Peyer's patch (tissue), 4 donors: Measurements from ENCODE around the gene POLK.
"Not testable (repeated sequence)": the region's sequence is repeated elsewhere in the genome, so short reads cannot be mapped to it uniquely, and the experiment has no call there.

Experiments used
- POLR2A ChIP-seq, 2 donors: fragments of 450-650 bp; IDR thresholded peaks; one replicate each; pipeline ENCODE4 v1.5.1; 2017; ENCODE audit warnings: antibody characterized with exemption in 2 of 2, mild to moderate bottlenecking in 2 of 2, moderate library complexity in 2 of 2
- TF ChIP-seq, protein P1 (sequence below), 6 experiments: fragments of 450-650 bp in 4 of 6; fragments of 200-600 bp in 2 of 6; sonication (generic) in 1 of 6; IDR thresholded peaks; one replicate each; pipeline ENCODE4 v1.5.1; 2017 to 2019; ENCODE audit warnings: antibody characterized with exemption in 6 of 6, mild to moderate bottlenecking in 3 of 6, moderate library complexity in 1 of 6

DNA sequence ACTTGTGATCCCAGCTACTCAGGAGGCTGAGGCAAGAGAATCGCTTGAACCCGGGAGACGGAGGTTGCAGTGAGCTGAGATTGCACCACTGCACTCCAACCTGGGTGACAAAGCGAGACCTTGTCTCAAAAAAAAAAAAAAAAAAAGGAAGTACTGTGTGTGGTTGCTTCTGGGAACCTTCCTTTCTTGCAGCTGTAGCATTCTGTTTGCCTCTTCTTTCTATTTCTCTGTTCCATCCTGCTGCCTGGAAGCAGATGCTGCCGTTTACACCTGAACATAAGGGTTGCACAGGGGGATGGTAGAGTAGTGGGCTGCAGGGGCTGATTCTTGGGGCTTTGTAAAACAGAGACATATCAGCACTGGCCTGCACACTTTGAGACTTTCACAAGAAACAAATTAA, 95.7 kb downstream of the POLK start:
- TF ChIP-seq, protein P1, sequence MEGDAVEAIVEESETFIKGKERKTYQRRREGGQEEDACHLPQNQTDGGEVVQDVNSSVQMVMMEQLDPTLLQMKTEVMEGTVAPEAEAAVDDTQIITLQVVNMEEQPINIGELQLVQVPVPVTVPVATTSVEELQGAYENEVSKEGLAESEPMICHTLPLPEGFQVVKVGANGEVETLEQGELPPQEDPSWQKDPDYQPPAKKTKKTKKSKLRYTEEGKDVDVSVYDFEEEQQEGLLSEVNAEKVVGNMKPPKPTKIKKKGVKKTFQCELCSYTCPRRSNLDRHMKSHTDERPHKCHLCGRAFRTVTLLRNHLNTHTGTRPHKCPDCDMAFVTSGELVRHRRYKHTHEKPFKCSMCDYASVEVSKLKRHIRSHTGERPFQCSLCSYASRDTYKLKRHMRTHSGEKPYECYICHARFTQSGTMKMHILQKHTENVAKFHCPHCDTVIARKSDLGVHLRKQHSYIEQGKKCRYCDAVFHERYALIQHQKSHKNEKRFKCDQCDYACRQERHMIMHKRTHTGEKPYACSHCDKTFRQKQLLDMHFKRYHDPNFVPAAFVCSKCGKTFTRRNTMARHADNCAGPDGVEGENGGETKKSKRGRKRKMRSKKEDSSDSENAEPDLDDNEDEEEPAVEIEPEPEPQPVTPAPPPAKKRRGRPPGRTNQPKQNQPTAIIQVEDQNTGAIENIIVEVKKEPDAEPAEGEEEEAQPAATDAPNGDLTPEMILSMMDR (IDR thresholded peaks at IDR 0.05), result not testable (repeated sequence)
- TF ChIP-seq POLR2A (IDR thresholded peaks at IDR 0.05), result not testable (repeated sequence)
